Muscle of back (tissue), 11 donors: ENCODE data around the gene SLC1A1. TPM values are rescaled to one million over a fixed set of nuclear protein-coding genes. Genes with fewer than 3 reads are reported as not detected.
A peak's percentile ranks its signal among the peaks of the same experiment; 100 is the strongest.
"Not testable (repeated sequence)": the region's sequence is repeated elsewhere in the genome, so short reads cannot be mapped to it uniquely, and the experiment has no call there.

Experiments used
- DNase-seq, 3 donors: peaks; one replicate each; pipeline versions ENCODE4 v3.0.0 to v3.0.0-alpha.2; 2013
- polyA plus RNA-seq, 10 donors: library from polyadenylated mRNA; unstranded; fragments of 120-200 nt; gene quantifications; one replicate each; pipeline ENCODE4 v1.2.1, GENCODE V29; 2013; ENCODE audit not compliant: insufficient read length in 10 of 10

The SLC1A1 gene
- polyA plus RNA-seq, 10 donors = 0.29 to 1.1 (median 0.78) TPM

- no peak for DNase-seq
Observed at GRCh38 chr9:4504250-4504649, 14.0 kb downstream of the SLC1A1 start.

- DNase-seq = no peak
Observed at GRCh38 chr9:4506490-4506889, 16.2 kb downstream of the SLC1A1 start.

GRCh38 chr9:4507306-4508130, 17.2 kb downstream of the SLC1A1 start:
- DNase-seq = no peak

- peak in 1 of 3 donors; percentile 51 for DNase-seq
Observed at GRCh38 chr9:4508246-4508906, 18.1 kb downstream of the SLC1A1 start.

GRCh38 chr9:4508907-4509589, 18.8 kb downstream of the SLC1A1 start:
- peak in 1 of 3 donors; percentile 73 for DNase-seq

GRCh38 chr9:4509590-4509984, 19.3 kb downstream of the SLC1A1 start:
- DNase-seq = no peak

- no peak for DNase-seq
Observed at GRCh38 chr9:4510546-4511322, 20.5 kb downstream of the SLC1A1 start.

- DNase-seq = no peak
Observed at GRCh38 chr9:4514252-4515128, 24.2 kb downstream of the SLC1A1 start.

GRCh38 chr9:4515958-4516375, 25.7 kb downstream of the SLC1A1 start:
- no peak for DNase-seq

GRCh38 chr9:4517274-4517673, 27.0 kb downstream of the SLC1A1 start:
- DNase-seq = no peak

- no peak for DNase-seq
Observed at GRCh38 chr9:4519604-4520003, 29.3 kb downstream of the SLC1A1 start.

- DNase-seq = no peak
Observed at GRCh38 chr9:4520055-4520454, 29.8 kb downstream of the SLC1A1 start.

- DNase-seq = no peak
Observed at GRCh38 chr9:4530375-4530774, 40.1 kb downstream of the SLC1A1 start.

- not testable (repeated sequence) for DNase-seq
Observed at GRCh38 chr9:4530831-4531230, 40.6 kb downstream of the SLC1A1 start.

GRCh38 chr9:4531355-4531754, 41.1 kb downstream of the SLC1A1 start:
- not testable (repeated sequence) for DNase-seq

- not testable (repeated sequence) for DNase-seq
Observed at GRCh38 chr9:4533881-4534280, 43.6 kb downstream of the SLC1A1 start.

GRCh38 chr9:4536196-4536595, 45.9 kb downstream of the SLC1A1 start:
- not testable (repeated sequence) for DNase-seq

- DNase-seq = no peak
Observed at GRCh38 chr9:4537581-4537980, 47.3 kb downstream of the SLC1A1 start.

GRCh38 chr9:4538107-4538506, 47.8 kb downstream of the SLC1A1 start:
- DNase-seq = no peak

GRCh38 chr9:4538621-4539020, 48.4 kb downstream of the SLC1A1 start:
- no peak for DNase-seq

- no peak for DNase-seq
Observed at GRCh38 chr9:4540425-4540824, 50.2 kb downstream of the SLC1A1 start.
